ENCODE measurements around the gene SORL1.

- TF ChIP-seq CTCF (IDR thresholded peaks at IDR 0.05): no peak
- no peak for TF ChIP-seq POLR2A (IDR thresholded peaks at IDR 0.05)
- TF ChIP-seq EP300 (IDR thresholded peaks at IDR 0.05): no peak
These were observed 184.7 kb downstream of the SORL1 start for GRCh38 chr11:121636800-121637176.
